Karpas-422 (cell line): ENCODE results near the gene GPX4. TPM values are rescaled to one million over a fixed set of nuclear protein-coding genes. Genes with fewer than 3 reads are reported as not detected.
A peak's percentile ranks its signal among the peaks of the same experiment; 100 is the strongest.

Source experiments
- DNase-seq: peaks from one replicate; pipeline ENCODE4 v3.0.0-alpha.2; 2015
- H2AFZ ChIP-seq: fragments of 200-600 bp; sonication (generic); 2 replicates; pipeline ENCODE4 v1.6.1; 2014; ENCODE audit warnings: antibody characterized with exemption, low read length, mixed read lengths
- H3K27ac ChIP-seq: fragments of 200-600 bp; sonication (generic); 2 replicates; pipeline ENCODE4 v1.5.1; 2014; ENCODE audit warnings: mild to moderate bottlenecking, low read length, moderate library complexity
- H3K27me3 ChIP-seq: fragments of 200-600 bp; sonication (generic); 2 replicates; pipeline ENCODE4 v1.6.1; 2014; ENCODE audit warnings: low read length, mixed read lengths
- H3K36me3 ChIP-seq: fragments of 200-600 bp; sonication (generic); 2 replicates; pipeline ENCODE4 v1.6.1; 2014; ENCODE audit warnings: low read length, mixed read lengths; ENCODE audit not compliant: insufficient read depth
- H3K4me1 ChIP-seq: fragments of 200-600 bp; sonication (generic); 2 replicates; pipeline ENCODE4 v1.6.1; 2014; ENCODE audit warnings: mild to moderate bottlenecking, low read length, mixed read lengths
- H3K4me2 ChIP-seq: fragments of 200-600 bp; sonication (generic); 2 replicates; pipeline ENCODE4 v1.6.1; 2014; ENCODE audit warnings: low read length, low read depth, mild to moderate bottlenecking; ENCODE audit not compliant: poor library complexity, severe bottlenecking
- H3K4me3 ChIP-seq: fragments of 200-600 bp; sonication (generic); 2 replicates; pipeline ENCODE4 v1.5.1; 2014; ENCODE audit warnings: mild to moderate bottlenecking, antibody characterized with exemption, low read length, mixed read lengths
- H3K79me2 ChIP-seq: fragments of 200-600 bp; sonication (generic); 2 replicates; pipeline ENCODE4 v1.6.1; 2014; ENCODE audit warnings: mild to moderate bottlenecking, low read length, mixed read lengths
- H3K9ac ChIP-seq: fragments of 200-600 bp; sonication (generic); 2 replicates; pipeline ENCODE4 v1.6.0; 2014; ENCODE audit warnings: low read length
- H3K9me2 ChIP-seq: fragments of 200-600 bp; sonication (generic), shearing (Covaris generic); replicated peaks from 2 replicates; pipeline ENCODE4 v1.6.0; 2014; ENCODE audit warnings: mild to moderate bottlenecking, low read length, moderate library complexity; ENCODE audit not compliant: insufficient read depth
- H3K9me3 ChIP-seq: fragments of 300-700, 200-600 bp; sonication (generic); 2 replicates; pipeline ENCODE4 v1.6.1; 2014; ENCODE audit warnings: low read length, mixed read lengths
- H4K20me1 ChIP-seq: fragments of 200-600 bp; sonication (generic); 2 replicates; pipeline ENCODE4 v1.6.1; 2014; ENCODE audit warnings: mild to moderate bottlenecking, antibody characterized with exemption, low read length, low read depth; ENCODE audit not compliant: insufficient read depth
- total RNA-seq: library from RNA; depleted of rRNA; stranded (reverse); fragments of >200 nt; shearing (Covaris generic); gene quantifications from 2 replicates; pipeline ENCODE4 v1.2.3, GENCODE V29; 2014; ENCODE audit warnings: low replicate concordance

Gene GPX4
- total RNA-seq, 1 experiment from 2014 or later = 286 TPM

DNA sequence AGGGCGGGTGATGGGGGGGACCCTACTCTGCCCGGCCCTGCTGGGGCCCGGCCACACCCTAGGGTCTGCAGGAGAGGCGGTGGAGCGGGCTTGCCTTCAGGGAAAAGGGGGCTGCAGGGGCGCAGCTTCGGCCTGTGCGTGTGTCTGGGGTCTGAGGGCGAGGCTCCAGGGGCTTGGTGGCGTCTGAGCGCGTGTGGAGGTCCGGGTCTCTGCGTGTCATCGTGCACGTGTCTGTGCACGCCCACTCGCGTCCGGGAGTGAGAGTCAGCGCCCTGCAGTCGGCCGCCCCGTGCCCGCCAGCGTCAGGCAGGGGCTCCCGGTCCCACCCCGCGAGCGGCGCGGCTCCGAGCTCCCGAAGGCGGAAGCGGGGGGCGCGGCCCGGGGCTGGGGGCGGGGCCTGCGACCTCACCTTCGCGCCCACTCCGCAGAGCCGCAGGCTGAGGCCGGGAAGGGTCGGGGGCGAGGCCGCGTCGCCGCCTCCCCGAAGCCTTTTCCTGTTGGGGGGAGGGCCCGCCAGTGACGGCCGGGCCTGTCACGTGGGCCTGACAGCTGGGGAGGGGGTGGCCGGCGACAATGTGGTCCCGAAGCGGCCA, 37.0 kb upstream of the GPX4 start, which contains the start of gene ARHGAP45:
Gene ARHGAP45 (plus strand): TSS at position 420 of the 593 bp plus-strand sequence. CDS start 239 bp downstream, outside the sequence.
- peak within 1 kb of the TSS; percentile 76 for H3K4me3 ChIP-seq
- H3K9ac ChIP-seq = peak within 1 kb of the TSS; percentile 79
- no peaks in the 10 kb centered on the region for H3K36me3 ChIP-seq
- peaks cover 49% of the 10 kb centered on the region for H3K4me1 ChIP-seq
- H3K79me2 ChIP-seq = peaks cover 12% of the 10 kb centered on the region; the same call in 1 of the 2 replicates
- no peaks in the 10 kb centered on the region for H3K9me2 ChIP-seq
- peak within 1 kb of the TSS; percentile 96 for H3K4me2 ChIP-seq
- H3K27ac ChIP-seq = peak within 1 kb of the TSS; percentile 75
- no peaks in the 10 kb centered on the region for H4K20me1 ChIP-seq
- peak; percentile 92 for DNase-seq
- H2AFZ ChIP-seq = peak within 1 kb of the TSS; percentile 18; the same call in 1 of the 2 replicates
- no peaks in the 10 kb centered on the region for H3K9me3 ChIP-seq
- H3K27me3 ChIP-seq = no peaks in the 10 kb centered on the region

DNA sequence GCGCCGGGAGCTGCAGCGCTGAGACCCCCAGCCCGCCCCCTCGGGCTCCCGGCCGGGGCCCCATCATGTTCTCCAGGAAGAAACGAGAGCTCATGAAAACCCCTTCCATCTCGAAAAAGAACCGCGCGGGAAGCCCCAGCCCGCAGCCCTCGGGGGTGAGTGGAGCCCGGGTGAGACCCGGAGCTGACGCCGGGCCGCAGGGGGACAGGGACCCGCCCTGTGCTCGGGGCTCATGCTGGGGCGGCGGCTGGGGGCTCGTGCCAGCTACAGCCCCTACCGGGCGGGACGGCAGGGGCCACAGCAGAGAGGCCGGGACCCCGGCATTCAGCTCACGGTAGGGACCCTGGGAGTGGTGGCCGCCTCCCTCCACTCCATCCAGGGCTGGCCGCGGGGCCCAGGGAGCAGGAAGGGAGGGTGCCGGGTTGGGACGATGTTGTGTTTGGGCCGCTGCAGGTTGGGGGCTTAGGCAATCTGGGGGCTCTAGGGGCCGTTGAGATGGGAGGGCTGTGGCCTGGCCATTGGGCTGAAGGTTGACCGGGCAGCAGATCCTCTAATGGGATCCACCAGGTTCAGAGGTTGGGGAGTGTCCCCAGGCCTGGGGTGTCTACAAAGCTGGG, 36.3 kb upstream of the GPX4 start:
- peak overlapping the region; percentile 96 for H3K4me2 ChIP-seq
- DNase-seq = peak; percentile 60
- H3K36me3 ChIP-seq = no peaks in the 10 kb centered on the region
- no peaks in the 10 kb centered on the region for H3K9me3 ChIP-seq
- no peaks in the 10 kb centered on the region for H3K27me3 ChIP-seq
- H3K9ac ChIP-seq = peak overlapping the region; percentile 79
- H3K4me3 ChIP-seq = peak overlapping the region; percentile 76
- peak overlapping the region; percentile 18; the same call in 1 of the 2 replicates for H2AFZ ChIP-seq
- peaks cover 12% of the 10 kb centered on the region; the same call in 1 of the 2 replicates for H3K79me2 ChIP-seq
- H3K4me1 ChIP-seq = peaks cover 49% of the 10 kb centered on the region
- H3K27ac ChIP-seq = peak overlapping the region; percentile 75
- H3K9me2 ChIP-seq = no peaks in the 10 kb centered on the region
- peaks cover 2% of the 10 kb centered on the region; the same call in 1 of the 2 replicates for H4K20me1 ChIP-seq

DNA sequence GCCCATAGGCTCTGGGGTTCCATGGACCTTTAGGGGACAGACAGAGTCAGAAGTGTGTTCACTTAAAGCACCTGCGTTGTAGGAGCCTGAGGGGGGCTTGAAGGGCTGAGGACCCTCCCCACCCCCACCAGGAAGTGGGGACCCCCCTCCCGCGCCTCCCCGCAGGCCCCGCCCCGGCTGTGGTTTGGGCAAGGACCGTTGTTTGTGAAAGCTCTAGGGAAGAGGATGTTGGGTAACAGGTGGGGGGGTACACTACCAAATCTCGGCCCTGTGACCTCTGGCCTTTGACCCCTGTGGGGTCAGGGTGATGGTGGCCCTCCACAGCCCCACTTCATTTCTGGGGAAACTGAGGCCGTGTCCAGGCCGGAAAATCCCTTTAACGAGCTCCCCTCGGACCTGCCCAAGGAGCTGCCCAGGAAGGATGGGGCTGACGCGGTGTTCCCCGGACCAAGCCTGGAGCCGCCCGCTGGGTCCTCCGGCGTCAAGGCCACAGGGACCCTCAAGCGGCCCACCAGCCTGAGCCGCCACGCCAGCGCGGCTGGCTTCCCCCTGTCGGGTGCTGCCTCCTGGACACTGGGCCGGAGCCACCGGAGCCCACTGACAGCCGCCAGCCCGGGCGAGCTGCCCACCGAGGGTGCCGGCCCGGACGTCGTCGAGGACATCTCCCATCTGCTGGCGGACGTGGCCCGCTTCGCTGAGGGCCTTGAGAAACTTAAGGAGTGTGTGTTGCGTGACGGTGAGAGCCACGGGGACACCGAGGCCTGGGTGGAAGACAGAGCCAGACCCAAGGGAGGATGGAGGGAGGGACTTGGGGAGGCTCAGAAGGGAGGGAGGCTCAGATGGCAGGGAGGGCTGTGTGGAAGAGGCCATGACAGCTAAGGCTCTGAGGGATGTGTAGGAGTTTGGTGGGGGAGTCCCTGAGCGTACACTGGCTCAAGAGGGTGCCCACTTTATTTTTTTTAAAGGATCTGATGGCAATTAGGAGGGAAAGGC, 35.5 kb upstream of the GPX4 start:
- DNase-seq = peak; percentile 69
- Histone ChIP-seq H3K79me2 (peaks cover 12% of the 10 kb centered on the region; the same call in 1 of the 2 replicates), H3K9me2 (no peaks in the 10 kb centered on the region), H3K27ac (peak overlapping the region; percentile 75), H3K36me3 (no peaks in the 10 kb centered on the region), H3K27me3 (no peaks in the 10 kb centered on the region), H3K4me2 (peak overlapping the region; percentile 96), H3K4me1 (peaks cover 49% of the 10 kb centered on the region), H3K9me3 (no peaks in the 10 kb centered on the region), H3K4me3 (peak overlapping the region; percentile 76), H4K20me1 (peaks cover 5% of the 10 kb centered on the region; the same call in 1 of the 2 replicates), H2AFZ (no peak overlapping the region), H3K9ac (peak overlapping the region; percentile 79)

DNA sequence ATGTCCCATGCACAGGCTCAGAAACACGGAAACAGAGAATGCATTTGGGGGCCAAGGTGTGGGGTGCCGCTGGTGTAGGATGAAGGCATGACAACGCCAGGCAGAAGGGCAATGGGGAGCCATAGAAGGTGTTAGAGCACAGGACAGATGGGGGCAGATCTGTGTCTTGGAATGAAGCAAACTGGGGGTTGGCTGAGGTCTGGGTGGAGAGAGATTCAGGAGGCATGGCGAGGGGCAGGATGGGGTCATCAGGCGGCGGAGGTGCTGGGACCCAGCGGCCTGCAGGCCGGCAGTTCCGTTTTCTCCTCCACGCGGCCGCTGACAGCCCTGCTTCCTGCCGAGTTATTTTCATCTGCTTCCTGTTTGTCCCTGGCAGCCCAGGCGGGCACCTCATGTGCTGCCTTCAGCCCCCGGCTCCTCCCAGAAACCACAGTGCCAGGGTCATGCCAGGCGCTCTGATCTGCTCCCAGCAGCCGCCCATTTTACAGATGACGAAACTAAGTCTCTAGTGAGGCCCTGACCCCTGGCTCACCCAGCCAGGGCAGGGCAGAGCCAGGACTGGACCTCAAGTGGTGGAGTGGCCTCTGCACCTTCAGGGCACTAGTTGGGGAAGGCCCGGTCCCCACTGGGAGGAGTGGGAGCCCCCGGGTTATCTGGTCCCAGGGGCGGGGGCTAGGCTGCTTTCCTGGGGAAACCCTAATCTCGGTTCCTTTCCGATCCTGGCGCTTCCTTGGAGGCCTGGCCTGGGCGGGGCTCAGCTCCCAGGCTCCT, 34.6 kb upstream of the GPX4 start:
- DNase-seq = peak; percentile 80

DNA sequence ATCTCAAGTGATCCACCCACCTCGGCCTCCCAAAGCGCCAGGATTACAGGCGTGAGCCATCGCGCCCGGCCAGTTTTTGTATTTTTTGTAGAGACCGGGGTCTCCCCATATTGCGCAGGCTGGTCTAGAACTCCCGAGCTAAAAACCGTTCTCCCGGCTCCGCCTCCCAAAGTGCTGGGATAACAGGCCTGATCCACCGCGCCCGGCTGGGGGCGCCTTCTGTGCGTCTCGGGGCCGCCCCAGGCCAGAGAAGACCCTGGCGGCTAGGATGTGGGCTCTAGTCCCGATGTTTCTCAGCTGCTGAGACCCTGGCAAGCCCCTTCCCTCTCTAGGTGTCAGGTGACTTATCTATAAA, 33.2 kb upstream of the GPX4 start:
- H2AFZ ChIP-seq = no peak overlapping the region
- no peak for DNase-seq
- H3K27me3 ChIP-seq = no peaks in the 10 kb centered on the region
- H3K36me3 ChIP-seq = no peaks in the 10 kb centered on the region; the same call in 1 of the 2 replicates
- H3K79me2 ChIP-seq = peaks cover 12% of the 10 kb centered on the region; the same call in 1 of the 2 replicates
- no peaks in the 10 kb centered on the region for H3K9me2 ChIP-seq
- no peak overlapping the region for H3K4me2 ChIP-seq
- H3K9me3 ChIP-seq = no peaks in the 10 kb centered on the region
- no peak overlapping the region for H3K4me3 ChIP-seq
- H3K27ac ChIP-seq = no peak overlapping the region
- H4K20me1 ChIP-seq = peaks cover 5% of the 10 kb centered on the region; the same call in 1 of the 2 replicates
- peaks cover 52% of the 10 kb centered on the region for H3K4me1 ChIP-seq
- H3K9ac ChIP-seq = no peak overlapping the region

More for the DNA sequence above, 34.6 kb upstream of the GPX4 start:
- Histone ChIP-seq H3K79me2 (peaks cover 12% of the 10 kb centered on the region; the same call in 1 of the 2 replicates), H4K20me1 (peaks cover 5% of the 10 kb centered on the region; the same call in 1 of the 2 replicates), H3K4me2 (peak overlapping the region; percentile 96), H3K27ac (peak overlapping the region; percentile 75), H3K9ac (peak overlapping the region; percentile 79), H3K9me3 (no peaks in the 10 kb centered on the region), H3K27me3 (no peaks in the 10 kb centered on the region), H2AFZ (no peak overlapping the region), H3K4me3 (peak overlapping the region; percentile 76), H3K9me2 (no peaks in the 10 kb centered on the region), H3K4me1 (peaks cover 55% of the 10 kb centered on the region), H3K36me3 (no peaks in the 10 kb centered on the region)

DNA sequence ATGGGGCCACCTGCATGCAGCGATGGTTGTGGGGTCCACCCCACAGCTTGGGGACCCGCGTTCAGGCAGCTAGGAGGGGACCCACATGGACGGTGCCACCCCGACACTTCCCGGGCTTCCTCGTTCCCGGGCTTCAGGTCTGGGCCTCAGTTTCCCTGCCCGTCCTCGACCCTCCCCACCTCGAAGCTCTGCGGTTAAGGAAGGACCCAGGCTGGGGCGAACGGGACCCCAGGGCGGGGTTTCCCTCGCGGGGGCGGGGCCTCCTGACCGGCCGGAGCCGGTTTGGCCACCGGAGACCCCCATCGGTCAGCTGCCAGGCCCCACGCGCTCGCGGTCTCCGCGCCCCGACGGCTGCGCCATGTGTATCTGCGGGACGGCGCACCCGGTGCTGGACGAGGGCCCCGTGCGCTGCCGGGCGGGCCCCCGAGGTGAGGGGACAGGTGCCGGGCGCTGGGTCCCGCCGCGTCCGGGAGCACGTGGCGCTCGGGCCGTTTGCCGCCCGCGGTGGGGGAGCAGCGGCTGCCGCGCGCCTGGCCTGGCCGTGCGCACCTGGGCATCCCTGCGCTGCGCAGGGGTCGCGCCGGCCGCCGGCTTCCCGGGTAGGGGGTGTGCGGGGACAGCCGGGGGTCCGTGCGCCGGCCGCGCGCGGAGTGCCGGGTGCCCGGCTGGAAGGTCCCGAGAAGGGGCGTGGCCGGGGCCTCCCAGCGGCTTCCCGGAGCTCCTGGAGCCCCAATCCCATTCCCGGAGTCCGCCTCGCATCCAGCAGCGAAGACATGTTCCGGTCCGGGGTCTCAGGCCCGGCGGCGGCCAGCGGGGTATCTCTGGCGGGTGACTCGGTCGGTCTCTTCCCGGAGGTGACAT, 32.6 kb upstream of the GPX4 start:
- no peaks in the 10 kb centered on the region for H3K9me2 ChIP-seq
- peaks cover 51% of the 10 kb centered on the region for H3K4me1 ChIP-seq
- H3K9ac ChIP-seq = no peak overlapping the region
- peaks cover 12% of the 10 kb centered on the region; the same call in 1 of the 2 replicates for H3K79me2 ChIP-seq
- no peak overlapping the region for H3K4me3 ChIP-seq
- peaks cover 5% of the 10 kb centered on the region; the same call in 1 of the 2 replicates for H3K36me3 ChIP-seq
- no peak overlapping the region for H3K4me2 ChIP-seq
- no peak overlapping the region for H3K27ac ChIP-seq
- DNase-seq = no peak
- H4K20me1 ChIP-seq = peaks cover 5% of the 10 kb centered on the region; the same call in 1 of the 2 replicates
- H3K9me3 ChIP-seq = no peaks in the 10 kb centered on the region
- no peaks in the 10 kb centered on the region for H3K27me3 ChIP-seq
- H2AFZ ChIP-seq = no peak overlapping the region
